Measurements from ENCODE around the gene TBC1D3B. TPM values are rescaled to one million over a fixed set of nuclear protein-coding genes. Genes with fewer than 3 reads are reported as not detected.

TBC1D3B gene
- total RNA-seq, 1 experiment from 2014 or later, result 11.3 TPM

GRCh38 chr17:36135465-36135864, 41.0 kb downstream of the TBC1D3B start:
- no peak overlapping the region for H3K4me3 ChIP-seq (replicated peaks in 1 of 2; ENCODE audit: low read depth in 1 of 2, low read length in 2 of 2)
- BruUV-seq (replicated peaks), result no TSS peak
- ATAC-seq (no peak), DNase-seq (ENCODE audit: low read depth, low spot score) (no peak)
- no peak overlapping the region for H3K27ac ChIP-seq (ENCODE audit: low read depth, low read length)
- TF ChIP-seq CBX3 (IDR thresholded peaks at IDR 0.05; ENCODE audit: low read depth), result no peak
- TF ChIP-seq TCF7L2 (IDR thresholded peaks at IDR 0.05; ENCODE audit: borderline replicate concordance, extremely low read depth, insufficient read depth, insufficient read length), result no peak
- TF ChIP-seq ZBTB33 (IDR thresholded peaks at IDR 0.05; ENCODE audit: extremely low read depth, insufficient replicate concordance, low read length), result no peak
- TF ChIP-seq CEBPB (IDR thresholded peaks at IDR 0.05; ENCODE audit: low read depth), result no peak
- TF ChIP-seq SRF (IDR thresholded peaks at IDR 0.05; ENCODE audit: low read depth), result no peak
- no peak for TF ChIP-seq RAD21 (IDR thresholded peaks at IDR 0.05; ENCODE audit: low read depth)
- TF ChIP-seq CTCF (IDR thresholded peaks at IDR 0.05 in 2 of 3, conservative IDR thresholded peaks at IDR 0.05 in 1 of 3; ENCODE audit: borderline replicate concordance in 1 of 3, insufficient read depth in 1 of 3, low read depth in 2 of 3, low read length in 2 of 3), result no peak
- no peak for TF ChIP-seq MAX (IDR thresholded peaks at IDR 0.05)
- no peak for TF ChIP-seq FOSL1 (IDR thresholded peaks at IDR 0.05; ENCODE audit: low read depth)
- no peak for TF ChIP-seq ELF1 (IDR thresholded peaks at IDR 0.05; ENCODE audit: borderline replicate concordance, low read depth)
- TF ChIP-seq ATF3 (IDR thresholded peaks at IDR 0.05), result no peak
- no peak for TF ChIP-seq ZFX (IDR thresholded peaks at IDR 0.05)
- no peak for TF ChIP-seq EGR1 (IDR thresholded peaks at IDR 0.05; ENCODE audit: low read depth)
- H2AFZ ChIP-seq (ENCODE audit: low read depth, low read length, poor library complexity, severe bottlenecking), result no peak overlapping the region
- H3K79me2 ChIP-seq (ENCODE audit: insufficient read depth, low read length), result no peaks in the 10 kb centered on the region
- no peaks in the 10 kb centered on the region for H3K9me2 ChIP-seq (ENCODE audit: insufficient read depth)
- H3K9ac ChIP-seq (ENCODE audit: low read length), result no peak overlapping the region
- H3K27me3 ChIP-seq (ENCODE audit: insufficient read depth, low read length), result no peaks in the 10 kb centered on the region
- POLR2A ChIA-PET, result no interaction called here
- H4K20me1 ChIP-seq (ENCODE audit: insufficient read depth), result no peaks in the 10 kb centered on the region
- H3K4me1 ChIP-seq (ENCODE audit: control insufficient read depth in 1 of 2, insufficient read depth in 2 of 2, low read length in 2 of 2), result no peaks in the 10 kb centered on the region
- CTCF ChIA-PET, result interaction anchor here (1.5 to 2.2 kb wide), 2 partner anchors 14 to 16 kb away, joined by 3 to 13 read pairs; no protein-coding TSS in a partner anchor
- no peak overlapping the region for H3K4me2 ChIP-seq (ENCODE audit: low read length)
- H3K9me3 ChIP-seq (ENCODE audit: control insufficient read depth in 1 of 2, insufficient read depth in 1 of 2, low read depth in 1 of 2, low read length in 2 of 2), result no peaks in the 10 kb centered on the region
- RAD21 ChIA-PET (ENCODE audit: low non-redundant PET in 1 of 2, low total read pairs in 2 of 2, uncharacterized antibody in 2 of 2, unreplicated experiment in 2 of 2), result no interaction called here
- H3K36me3 ChIP-seq (ENCODE audit: control insufficient read depth in 1 of 2, insufficient read depth in 2 of 2, low read length in 2 of 2), result no peaks in the 10 kb centered on the region
- intact Hi-C loops (cut with micrococcal nuclease), result loop anchor here (5.0 kb wide), 2 partner anchors 58 to 168 kb away; no protein-coding TSS in a partner anchor
